ENCODE measurements around the gene USF2. TPM values are rescaled to one million over a fixed set of nuclear protein-coding genes. Genes with fewer than 3 reads are reported as not detected.

The USF2 gene
- total and polyA plus RNA-seq, 2 experiments from 2014 or later = 30.2 to 55.6 TPM

- Histone ChIP-seq H3K4me3 (no peak overlapping the region), H3K9me2 (replicated peaks; ENCODE audit: insufficient read depth) (no peaks in the 10 kb centered on the region), H3K9me3 (ENCODE audit: low read depth) (no peaks in the 10 kb centered on the region), H3K4me1 (ENCODE audit: insufficient read depth) (no peaks in the 10 kb centered on the region), H3K4me2 (no peak overlapping the region), H3K27me3 (peaks cover 2% of the 10 kb centered on the region), H3K27ac (no peak overlapping the region), H3K79me2 (no peaks in the 10 kb centered on the region), H2AFZ (no peak overlapping the region), H3K36me3 (replicated peaks; ENCODE audit: insufficient read depth, low read depth) (no peaks in the 10 kb centered on the region), H4K20me1 (ENCODE audit: insufficient read depth, poor library complexity, severe bottlenecking) (no peaks in the 10 kb centered on the region)
- no peak for DNase-seq (ENCODE audit: low spot score)
- TF ChIP-seq EZH2phosphoT487 (IDR thresholded peaks at IDR 0.05; ENCODE audit: low read depth, severe bottlenecking, unreplicated experiment) = no peak
- TF ChIP-seq CTCF (IDR thresholded peaks at IDR 0.05; ENCODE audit: poor library complexity) = no peak
- TF ChIP-seq EZH2 (IDR thresholded peaks at IDR 0.05; ENCODE audit: borderline replicate concordance) = no peak
- WGBS (ENCODE audit: low lambda C conversion rate, missing lambda C conversion rate) = 86% methylated on average over 16 of the region's 20 CpGs
Measured at GRCh38 chr19:35290381-35291127, 21.8 kb downstream of the USF2 start.

GRCh38 chr19:35291259-35291658 lies 22.5 kb downstream of the USF2 start:
- no peak for DNase-seq (ENCODE audit: low spot score)
- Histone ChIP-seq H3K4me1 (ENCODE audit: insufficient read depth) (no peaks in the 10 kb centered on the region), H3K27me3 (peaks cover 2% of the 10 kb centered on the region), H3K9me3 (ENCODE audit: low read depth) (no peaks in the 10 kb centered on the region), H3K9me2 (replicated peaks; ENCODE audit: insufficient read depth) (no peaks in the 10 kb centered on the region), H4K20me1 (ENCODE audit: insufficient read depth, poor library complexity, severe bottlenecking) (no peaks in the 10 kb centered on the region), H3K4me2 (no peak overlapping the region), H3K36me3 (replicated peaks; ENCODE audit: insufficient read depth, low read depth) (no peaks in the 10 kb centered on the region), H2AFZ (no peak overlapping the region), H3K4me3 (no peak overlapping the region), H3K79me2 (no peaks in the 10 kb centered on the region), H3K27ac (no peak overlapping the region)
- no peak for TF ChIP-seq EZH2phosphoT487 (IDR thresholded peaks at IDR 0.05; ENCODE audit: low read depth, severe bottlenecking, unreplicated experiment)
- TF ChIP-seq CTCF (IDR thresholded peaks at IDR 0.05; ENCODE audit: poor library complexity) = no peak
- no peak for TF ChIP-seq EZH2 (IDR thresholded peaks at IDR 0.05; ENCODE audit: borderline replicate concordance)
- 79% methylated on average over 6 of the region's 6 CpGs for WGBS (ENCODE audit: low lambda C conversion rate, missing lambda C conversion rate)

- TF ChIP-seq CTCF (IDR thresholded peaks at IDR 0.05; ENCODE audit: poor library complexity) (no peak), EZH2 (IDR thresholded peaks at IDR 0.05; ENCODE audit: borderline replicate concordance) (no peak), EZH2phosphoT487 (IDR thresholded peaks at IDR 0.05; ENCODE audit: low read depth, severe bottlenecking, unreplicated experiment) (no peak)
- Histone ChIP-seq H2AFZ (no peak within 1 kb of the TSS), H3K9me2 (replicated peaks; ENCODE audit: insufficient read depth) (no peaks in the 10 kb centered on the region), H3K4me3 (no peak within 1 kb of the TSS), H4K20me1 (ENCODE audit: insufficient read depth, poor library complexity, severe bottlenecking) (no peaks in the 10 kb centered on the region), H3K36me3 (replicated peaks; ENCODE audit: insufficient read depth, low read depth) (no peaks in the 10 kb centered on the region), H3K9me3 (ENCODE audit: low read depth) (no peaks in the 10 kb centered on the region), H3K27me3 (peaks cover 2% of the 10 kb centered on the region), H3K4me2 (no peak within 1 kb of the TSS), H3K4me1 (ENCODE audit: insufficient read depth) (no peaks in the 10 kb centered on the region), H3K27ac (no peak within 1 kb of the TSS), H3K79me2 (no peaks in the 10 kb centered on the region)
- no peak for DNase-seq (ENCODE audit: low spot score)
- 87% methylated on average over 12 of the region's 12 CpGs for WGBS (ENCODE audit: low lambda C conversion rate, missing lambda C conversion rate)
Measured at GRCh38 chr19:35291916-35292315, 23.2 kb downstream of the USF2 start, which contains the start of gene MAG. TSS of gene MAG (plus strand) at chr19:35292161. CDS start at chr19:35295409, 3,248 bp downstream.

All from hepatocyte (in vitro differentiated cells).